HG03439 (cell line): ENCODE data around the gene ZNF717.
"Not testable (repeated sequence)": the region's sequence is repeated elsewhere in the genome, so short reads cannot be mapped to it uniquely, and the experiment has no call there.

Experiments used
- ATAC-seq: cut with Tn5 transposase; IDR thresholded peaks from one replicate; pipeline ENCODE4 v1.9.1; 2021; ENCODE audit warnings: mild to moderate bottlenecking, moderate library complexity; ENCODE audit not compliant: unreplicated experiment

ZNF717 gene

GRCh38 chr3:75785081-75785755, at the start of gene ZNF717:
TSS of gene ZNF717 (minus strand) at chr3:75785549. CDS start at chr3:75783362, 2,187 bp downstream.
- not testable (repeated sequence) for ATAC-seq

- ATAC-seq, result not testable (repeated sequence)
These were observed 45.7 kb upstream of the ZNF717 start for GRCh38 chr3:75831076-75831475.

- not testable (repeated sequence) for ATAC-seq
These were observed 32.7 kb upstream of the ZNF717 start for GRCh38 chr3:75818019-75818418.

GRCh38 chr3:75816287-75817180, 31.2 kb upstream of the ZNF717 start:
- ATAC-seq, result not testable (repeated sequence)

- ATAC-seq, result no peak
These were observed 29.4 kb upstream of the ZNF717 start for GRCh38 chr3:75814797-75815196.

- no peak for ATAC-seq
These were observed 2.8 kb downstream of the ZNF717 start for GRCh38 chr3:75782506-75782905.

- no peak for ATAC-seq
These were observed 4.1 kb downstream of the ZNF717 start for GRCh38 chr3:75781079-75781745.

- ATAC-seq, result not testable (repeated sequence)
These were observed 7.6 kb downstream of the ZNF717 start for GRCh38 chr3:75777742-75778141.

GRCh38 chr3:75771631-75772030, 13.7 kb downstream of the ZNF717 start:
- ATAC-seq, result not testable (repeated sequence)

- no peak for ATAC-seq
These were observed 16.9 kb downstream of the ZNF717 start for GRCh38 chr3:75768303-75769017.

- ATAC-seq, result no peak
These were observed 47.4 kb downstream of the ZNF717 start for GRCh38 chr3:75737831-75738493.

GRCh38 chr3:75727985-75728384, 57.4 kb downstream of the ZNF717 start:
- no peak for ATAC-seq

GRCh38 chr3:75692061-75692460, 93.3 kb downstream of the ZNF717 start:
- ATAC-seq, result no peak

- ATAC-seq, result no peak
These were observed 98.0 kb downstream of the ZNF717 start for GRCh38 chr3:75687323-75687722.
